HuH-7.5 (cell line): Measurements from ENCODE around the gene RPS6KA4.

ENCODE experiments used
- DNase-seq: peaks from one replicate; pipeline ENCODE4 v3.0.0; 2011; ENCODE audit warnings: low spot score

The RPS6KA4 gene

GRCh38 chr11:64348383-64349024 is 10.5 kb upstream of the RPS6KA4 start:
- no peak for DNase-seq

GRCh38 chr11:64349025-64349387 is 10.0 kb upstream of the RPS6KA4 start:
- no peak for DNase-seq

- no peak for DNase-seq
Measured at GRCh38 chr11:64349404-64349803, 9.6 kb upstream of the RPS6KA4 start.

- DNase-seq: no peak
Measured at GRCh38 chr11:64351136-64351631, 7.8 kb upstream of the RPS6KA4 start.

- no peak for DNase-seq
Measured at GRCh38 chr11:64352099-64352994, 6.6 kb upstream of the RPS6KA4 start.

- DNase-seq: no peak
Measured at GRCh38 chr11:64352995-64353714, 5.8 kb upstream of the RPS6KA4 start.

GRCh38 chr11:64353715-64354506 is 5.1 kb upstream of the RPS6KA4 start:
- DNase-seq: no peak

- DNase-seq: peak; percentile 97
Measured at GRCh38 chr11:64355078-64355940, 3.7 kb upstream of the RPS6KA4 start.

GRCh38 chr11:64356498-64357411 is 2.2 kb upstream of the RPS6KA4 start:
- peak; percentile 80 for DNase-seq

- no peak for DNase-seq
Measured at GRCh38 chr11:64357446-64357845, 1.5 kb upstream of the RPS6KA4 start.

- DNase-seq: no peak
Measured at GRCh38 chr11:64357904-64358535, 942 bp upstream of the RPS6KA4 start.

GRCh38 chr11:64358536-64358906 is 441 bp upstream of the RPS6KA4 start:
- DNase-seq: no peak

- no peak for DNase-seq
Measured at GRCh38 chr11:64359712-64360445, 917 bp downstream of the RPS6KA4 start.

GRCh38 chr11:64360448-64360921 is 1.5 kb downstream of the RPS6KA4 start:
- no peak for DNase-seq

- DNase-seq: no peak
Measured at GRCh38 chr11:64361659-64362058, 2.7 kb downstream of the RPS6KA4 start.

GRCh38 chr11:64362339-64362738 is 3.4 kb downstream of the RPS6KA4 start:
- DNase-seq: no peak

GRCh38 chr11:64364435-64364834 is 5.5 kb downstream of the RPS6KA4 start:
- no peak for DNase-seq

- DNase-seq: no peak
Measured at GRCh38 chr11:64364911-64365310, 5.9 kb downstream of the RPS6KA4 start.
